ENCODE data around the gene MAP3K20. TPM values are rescaled to one million over a fixed set of nuclear protein-coding genes. Genes with fewer than 3 reads are reported as not detected.
A peak's percentile ranks its signal among the peaks of the same experiment; 100 is the strongest.
"Not testable (repeated sequence)": the region's sequence is repeated elsewhere in the genome, so short reads cannot be mapped to it uniquely, and the experiment has no call there.

Gene MAP3K20
- total RNA-seq, 1 experiment from 2014 or later, result 32.8 TPM

- Histone ChIP-seq H3K4me3 (no peak overlapping the region), H3K36me3 (no peaks in the 10 kb centered on the region), H3K9me3 (no peaks in the 10 kb centered on the region), H3K27me3 (no peaks in the 10 kb centered on the region)
- no peak for DNase-seq
Observed at GRCh38 chr2:173278794-173279526, 203.3 kb downstream of the MAP3K20 start.

GRCh38 chr2:173279527-173279868 lies 203.9 kb downstream of the MAP3K20 start:
- Histone ChIP-seq H3K9me3 (no peaks in the 10 kb centered on the region), H3K4me3 (no peak overlapping the region), H3K27me3 (no peaks in the 10 kb centered on the region), H3K36me3 (no peaks in the 10 kb centered on the region)
- DNase-seq, result no peak

GRCh38 chr2:173280853-173281252 lies 205.2 kb downstream of the MAP3K20 start:
- no peaks in the 10 kb centered on the region for H3K27me3 ChIP-seq
- no peaks in the 10 kb centered on the region for H3K36me3 ChIP-seq
- no peak for DNase-seq
- H3K9me3 ChIP-seq, result no peaks in the 10 kb centered on the region
- no peak overlapping the region for H3K4me3 ChIP-seq

DNA sequence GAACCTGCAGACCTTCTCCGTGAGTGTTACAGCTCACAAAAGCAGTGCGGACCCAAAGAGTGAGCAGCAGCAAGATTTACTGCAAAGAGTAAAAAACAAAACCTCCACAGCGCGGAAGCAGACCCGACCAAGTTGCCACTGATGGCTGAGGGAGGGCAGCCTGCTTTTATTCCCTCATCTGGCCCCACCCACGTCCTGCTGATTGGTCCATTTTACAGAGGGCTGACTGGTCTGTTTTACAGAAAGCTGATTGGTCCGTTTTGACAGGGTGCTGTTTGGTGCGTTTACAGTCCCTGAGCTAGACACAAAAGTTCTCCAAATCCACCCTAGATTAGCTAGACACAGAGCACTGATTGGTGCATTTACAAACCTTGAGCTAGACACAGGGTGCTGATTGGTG lies 206.3 kb downstream of the MAP3K20 start:
- not testable (repeated sequence) for DNase-seq, H3K4me3 ChIP-seq, H3K36me3 ChIP-seq, H3K9me3 ChIP-seq, H3K27me3 ChIP-seq

DNA sequence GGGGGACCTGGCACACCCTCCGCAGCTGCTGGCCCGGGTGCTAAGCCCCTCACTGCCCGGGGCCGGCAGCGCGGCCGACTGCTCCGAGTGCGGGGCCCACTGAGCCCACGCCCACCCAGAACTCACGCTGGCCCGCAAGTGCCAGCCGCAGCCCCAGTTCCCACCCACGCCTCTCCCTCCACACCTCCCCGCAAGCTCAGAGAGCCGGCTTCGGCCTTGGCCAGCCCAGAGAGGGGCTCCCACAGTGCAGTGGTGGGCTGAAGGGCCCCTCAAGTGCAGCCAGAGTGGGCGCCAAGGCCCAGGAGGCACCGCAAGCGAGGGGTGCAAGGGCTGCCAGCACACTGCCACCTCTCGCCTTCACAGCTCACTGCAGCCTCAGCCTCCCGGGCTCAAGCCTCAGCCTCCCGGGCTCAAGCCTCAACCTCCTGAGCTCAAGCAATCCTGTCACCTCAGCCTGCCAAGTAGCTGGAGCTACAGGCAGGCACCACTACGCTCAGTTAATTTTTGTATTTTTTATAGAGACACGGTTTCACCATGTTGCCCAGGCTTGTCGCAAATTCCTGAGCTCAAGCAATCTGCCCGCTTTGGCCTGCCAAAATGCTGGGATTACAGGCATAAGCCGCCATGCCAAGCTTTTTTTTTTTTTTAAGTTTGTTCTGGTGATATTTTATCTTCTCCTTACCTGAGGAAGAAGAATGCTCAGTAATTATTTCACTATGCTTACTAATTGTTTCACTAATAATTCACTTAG lies 207.3 kb downstream of the MAP3K20 start:
- H3K9me3 ChIP-seq, result no peaks in the 10 kb centered on the region
- DNase-seq, result no peak
- no peak overlapping the region for H3K4me3 ChIP-seq
- H3K36me3 ChIP-seq, result no peaks in the 10 kb centered on the region
- H3K27me3 ChIP-seq, result no peaks in the 10 kb centered on the region

DNA sequence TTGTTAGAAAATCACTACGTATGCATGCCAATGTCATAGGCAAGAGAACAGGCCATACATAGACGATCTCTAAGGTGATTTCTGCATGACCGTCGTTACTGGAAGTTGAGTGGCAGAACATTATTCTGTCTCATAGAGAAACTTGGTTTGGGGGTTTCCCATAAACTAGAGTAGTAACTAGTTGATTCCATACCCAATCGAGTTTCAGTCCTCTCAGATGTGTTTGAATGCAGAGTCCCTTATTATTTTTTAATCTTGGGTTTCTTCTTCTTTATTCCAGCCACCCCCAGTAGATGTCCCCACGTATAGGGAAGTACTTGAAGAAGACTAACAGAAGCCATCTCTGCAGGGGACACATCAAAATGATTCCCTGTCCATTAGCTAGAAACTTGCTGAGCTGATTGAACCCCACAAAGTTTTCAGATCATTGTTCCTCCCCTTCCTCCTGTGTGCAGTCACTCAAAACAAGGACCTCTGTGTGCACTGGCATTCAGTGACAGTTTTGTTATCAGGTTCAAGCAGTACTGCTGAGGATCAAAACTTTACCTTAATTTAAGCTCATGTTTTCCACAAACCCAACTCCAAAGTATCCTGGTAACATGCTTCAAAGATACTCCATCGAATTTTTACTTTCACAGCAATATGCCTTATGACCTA lies 210.6 kb downstream of the MAP3K20 start:
- no peaks in the 10 kb centered on the region for H3K9me3 ChIP-seq
- H3K4me3 ChIP-seq, result no peak overlapping the region
- no peaks in the 10 kb centered on the region for H3K27me3 ChIP-seq
- DNase-seq, result no peak
- no peaks in the 10 kb centered on the region for H3K36me3 ChIP-seq

GRCh38 chr2:173287594-173287993 lies 211.9 kb downstream of the MAP3K20 start:
- DNase-seq, result no peak
- Histone ChIP-seq H3K4me3 (no peak overlapping the region), H3K9me3 (no peaks in the 10 kb centered on the region), H3K27me3 (no peaks in the 10 kb centered on the region), H3K36me3 (no peaks in the 10 kb centered on the region)

GRCh38 chr2:173288561-173288960 lies 212.9 kb downstream of the MAP3K20 start:
- Histone ChIP-seq H3K27me3 (no peaks in the 10 kb centered on the region), H3K9me3 (no peaks in the 10 kb centered on the region), H3K36me3 (no peaks in the 10 kb centered on the region), H3K4me3 (no peak overlapping the region)
- peak; percentile 13 for DNase-seq

- H3K9me3 ChIP-seq, result no peaks in the 10 kb centered on the region
- H3K27me3 ChIP-seq, result no peaks in the 10 kb centered on the region
- DNase-seq, result no peak
- no peak overlapping the region for H3K4me3 ChIP-seq
- H3K36me3 ChIP-seq, result no peaks in the 10 kb centered on the region
Observed at GRCh38 chr2:173290046-173290445, 214.4 kb downstream of the MAP3K20 start.

GRCh38 chr2:173290518-173290917 lies 214.9 kb downstream of the MAP3K20 start:
- Histone ChIP-seq H3K9me3 (no peaks in the 10 kb centered on the region), H3K4me3 (no peak overlapping the region), H3K36me3 (no peaks in the 10 kb centered on the region), H3K27me3 (no peaks in the 10 kb centered on the region)
- DNase-seq, result no peak

GRCh38 chr2:173291412-173291811 lies 215.8 kb downstream of the MAP3K20 start:
- Histone ChIP-seq H3K27me3 (no peaks in the 10 kb centered on the region), H3K36me3 (no peaks in the 10 kb centered on the region), H3K4me3 (no peak overlapping the region), H3K9me3 (no peaks in the 10 kb centered on the region)
- no peak for DNase-seq

DNA sequence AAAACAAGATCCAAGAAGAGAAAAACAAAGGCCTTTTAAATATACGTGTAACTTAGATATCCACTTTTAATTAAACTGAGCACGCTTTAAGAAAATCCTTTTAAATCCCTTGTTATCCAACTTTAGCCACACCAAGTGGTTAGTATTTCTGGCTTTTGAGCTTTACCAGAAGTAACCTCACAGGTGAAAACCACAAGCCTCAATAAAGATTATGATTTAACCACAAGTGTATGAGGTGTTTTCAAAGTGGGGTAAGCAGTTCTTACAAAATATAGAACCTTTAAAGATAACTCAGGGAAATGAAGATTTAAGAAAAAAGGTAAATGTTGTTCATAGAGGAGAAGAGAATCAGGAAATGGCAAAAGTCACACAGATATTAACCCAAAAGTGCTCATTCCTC lies 220.6 kb downstream of the MAP3K20 start:
- Histone ChIP-seq H3K4me3 (no peak overlapping the region), H3K36me3 (no peaks in the 10 kb centered on the region), H3K27me3 (no peaks in the 10 kb centered on the region), H3K9me3 (peaks cover 4% of the 10 kb centered on the region; the same call in 1 of the 2 replicates)
- no peak for DNase-seq

- no peak for DNase-seq
- peaks cover 4% of the 10 kb centered on the region; the same call in 1 of the 2 replicates for H3K9me3 ChIP-seq
- H3K27me3 ChIP-seq, result no peaks in the 10 kb centered on the region
- H3K36me3 ChIP-seq, result no peaks in the 10 kb centered on the region
- H3K4me3 ChIP-seq, result no peak overlapping the region
Observed at GRCh38 chr2:173298536-173299097, 223.0 kb downstream of the MAP3K20 start.

GRCh38 chr2:173299764-173300163 lies 224.1 kb downstream of the MAP3K20 start:
- no peaks in the 10 kb centered on the region for H3K36me3 ChIP-seq
- DNase-seq, result no peak
- no peak overlapping the region for H3K4me3 ChIP-seq
- H3K9me3 ChIP-seq, result peaks cover 4% of the 10 kb centered on the region; the same call in 1 of the 2 replicates
- no peaks in the 10 kb centered on the region for H3K27me3 ChIP-seq

DNA sequence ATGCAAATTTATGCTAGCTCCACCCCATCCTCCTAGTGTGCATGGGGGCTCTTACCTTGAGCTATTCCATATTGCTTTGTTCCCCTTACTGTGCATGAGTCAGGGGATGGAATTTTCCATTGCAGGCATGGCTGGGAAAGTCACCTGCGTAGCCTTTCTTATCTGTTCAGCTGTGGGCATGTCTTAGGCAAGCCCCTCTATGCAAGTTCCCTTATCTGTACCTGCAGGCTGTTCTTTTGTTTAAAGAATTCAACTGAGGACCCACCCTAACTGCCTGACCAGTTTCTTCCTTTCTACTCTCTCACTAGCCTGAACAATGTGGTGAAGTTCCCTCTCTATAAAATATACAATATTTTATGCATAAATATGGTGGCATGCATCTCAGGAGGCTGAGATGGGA lies 224.8 kb downstream of the MAP3K20 start:
- Histone ChIP-seq H3K4me3 (no peak overlapping the region), H3K27me3 (no peaks in the 10 kb centered on the region), H3K9me3 (peaks cover 4% of the 10 kb centered on the region; the same call in 1 of the 2 replicates), H3K36me3 (no peaks in the 10 kb centered on the region)
- DNase-seq, result no peak

- not testable (repeated sequence) for H3K36me3 ChIP-seq, H3K27me3 ChIP-seq, H3K4me3 ChIP-seq, H3K9me3 ChIP-seq, DNase-seq
Observed at GRCh38 chr2:173301549-173301948, 225.9 kb downstream of the MAP3K20 start.

- H3K36me3 ChIP-seq, result no peaks in the 10 kb centered on the region
- H3K4me3 ChIP-seq, result no peak overlapping the region
- H3K9me3 ChIP-seq, result no peaks in the 10 kb centered on the region; the same call in 1 of the 2 replicates
- H3K27me3 ChIP-seq, result no peaks in the 10 kb centered on the region
- DNase-seq, result no peak
Observed at GRCh38 chr2:173305303-173305702, 229.7 kb downstream of the MAP3K20 start.

All from MG63 (cell line).